ENCODE data around the gene TMEM141.

GRCh38 chr9:136831002-136831719 is 40.0 kb downstream of the TMEM141 start:
- TF ChIP-seq CTCF (IDR thresholded peaks at IDR 0.05; ENCODE audit: low read depth, low read length) (no peak), EZH2phosphoT487 (IDR thresholded peaks at IDR 0.05; ENCODE audit: low read depth) (no peak)

All from OCI-LY3 (cell line).